ENCODE measurements around the gene TNPO2.
"Not testable (repeated sequence)": the region's sequence is repeated elsewhere in the genome, so short reads cannot be mapped to it uniquely, and the experiment has no call there.

The TNPO2 gene

GRCh38 chr19:12705169-12705568 is 18.6 kb downstream of the TNPO2 start:
- DNase-seq: no peak

GRCh38 chr19:12703046-12703445 is 20.7 kb downstream of the TNPO2 start:
- peak; percentile 14 for DNase-seq

DNA sequence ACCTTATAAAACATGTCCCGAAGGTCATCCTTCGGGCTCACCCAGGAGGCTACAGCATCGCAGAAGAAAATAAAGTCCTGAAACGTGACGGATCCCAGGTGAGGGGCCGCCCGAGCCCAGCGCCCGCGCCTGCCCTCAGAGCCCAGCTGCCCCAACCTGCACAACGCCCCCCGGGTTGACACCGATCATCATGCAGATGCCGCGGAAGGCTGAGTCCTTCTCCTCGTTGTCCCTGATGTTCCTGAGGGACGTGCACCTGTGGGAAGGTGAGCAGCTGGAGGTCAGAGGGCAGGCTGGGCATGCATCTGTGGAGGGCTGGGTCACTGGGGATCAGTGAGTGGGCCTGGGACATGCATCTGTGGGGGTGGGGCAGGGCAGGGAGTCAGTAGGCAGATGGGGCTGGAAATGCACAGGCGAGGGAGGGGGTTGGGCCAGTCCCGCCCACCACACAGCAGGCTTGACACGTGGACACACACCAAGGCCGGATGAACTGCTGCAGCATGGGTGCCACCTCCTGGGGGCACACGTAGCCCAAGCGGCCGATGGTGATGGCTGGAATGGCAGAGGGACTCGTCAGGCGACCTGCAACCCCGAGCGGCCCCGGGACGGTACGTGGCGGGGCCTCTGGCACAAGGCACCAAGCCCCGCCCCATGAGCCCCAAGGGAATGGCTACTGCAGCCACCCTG is 22.0 kb downstream of the TNPO2 start:
- no peak for DNase-seq

- DNase-seq: no peak
Observed at GRCh38 chr19:12698138-12698537, 25.6 kb downstream of the TNPO2 start.

- not testable (repeated sequence) for DNase-seq
Observed at GRCh38 chr19:12697425-12697824, 26.3 kb downstream of the TNPO2 start.

DNA sequence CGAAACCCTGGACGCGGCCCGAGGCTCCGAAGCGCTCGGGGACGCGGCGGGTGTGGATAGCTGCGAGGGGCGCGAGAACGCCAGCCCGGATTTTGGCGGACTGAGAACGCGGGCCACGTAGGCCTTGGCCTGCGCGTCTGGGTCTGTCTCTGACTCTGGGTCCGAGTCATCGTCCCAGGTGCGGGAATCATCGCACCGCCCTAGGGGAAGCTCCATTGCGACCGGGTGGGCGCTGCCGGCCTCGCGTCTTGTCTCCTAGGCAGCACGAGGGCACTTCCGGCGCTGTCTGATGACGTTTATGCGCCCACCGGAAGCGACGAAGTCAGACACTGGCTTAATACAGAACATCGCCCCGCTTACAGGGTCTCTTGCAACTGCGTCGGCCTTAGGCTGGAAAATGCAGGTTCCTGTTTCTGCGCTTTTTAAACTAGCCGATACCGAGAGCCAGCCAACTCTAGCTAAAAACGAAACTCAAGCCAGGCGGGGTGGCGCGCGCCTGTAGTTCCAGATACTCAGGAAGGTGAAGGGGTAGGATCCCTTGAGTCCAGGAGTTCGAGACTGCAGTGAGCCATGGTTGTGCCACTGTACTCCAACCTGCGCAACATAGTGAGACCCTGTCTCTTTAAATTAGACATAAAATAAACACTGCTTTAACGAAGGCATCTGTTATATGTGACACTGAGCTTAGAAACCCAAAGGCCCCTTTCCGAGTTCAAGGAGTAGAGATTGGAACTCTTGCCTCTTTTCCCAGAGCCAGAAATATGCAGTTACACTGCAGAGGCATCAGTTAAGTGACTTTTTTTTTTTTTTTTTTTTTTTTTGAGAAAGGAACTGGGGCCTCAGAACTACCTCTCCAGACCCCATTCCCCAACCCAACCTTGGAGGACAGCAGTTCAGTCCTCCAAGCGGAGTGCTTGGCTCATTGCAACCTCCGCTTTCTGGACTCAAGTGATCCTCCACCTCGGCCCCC is 27.1 kb downstream of the TNPO2 start, which contains the start of gene FBXW9:
TSS of gene FBXW9 (minus strand) at position 266 of the 970 bp plus-strand sequence. CDS start at position 216, 50 bp downstream.
- DNase-seq: peak; percentile 87

DNA sequence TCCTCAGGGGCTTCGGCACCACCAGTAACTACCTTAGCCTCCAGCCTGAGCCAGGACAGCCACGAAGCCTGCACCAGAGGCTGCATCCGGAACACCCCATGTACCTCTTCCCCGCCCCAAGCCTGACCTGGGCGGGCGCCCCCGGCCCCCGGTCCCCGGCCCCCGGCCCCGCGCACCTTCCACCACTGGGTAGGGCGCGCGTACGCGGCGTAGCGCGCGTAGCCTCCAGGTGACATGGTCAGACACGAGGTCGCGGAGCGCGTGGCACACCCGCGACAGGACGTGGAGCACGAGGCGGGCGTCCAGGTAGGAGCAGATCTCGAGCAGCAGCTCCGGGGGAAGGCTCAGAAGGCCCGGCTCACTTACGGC is 27.8 kb downstream of the TNPO2 start:
- no peak for DNase-seq

DNA sequence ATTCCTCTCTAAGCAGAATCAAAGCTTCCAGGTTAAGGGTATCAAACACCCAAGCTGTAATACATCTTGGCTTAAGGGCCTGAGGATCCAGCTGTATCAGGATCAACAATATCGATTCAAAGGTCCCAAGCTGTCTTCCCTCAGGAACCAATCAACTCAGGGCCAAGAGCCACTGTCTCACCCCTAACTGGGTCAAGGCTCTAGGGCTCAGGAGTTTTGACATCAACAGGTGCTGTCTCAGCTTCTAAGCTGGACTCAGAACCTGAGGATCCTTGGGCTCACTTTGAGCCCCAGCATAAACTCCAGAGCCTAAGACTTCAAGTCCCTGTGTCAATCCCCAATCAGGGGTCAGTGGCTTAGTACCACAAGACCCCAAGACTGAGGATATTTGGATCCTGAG is 28.2 kb downstream of the TNPO2 start:
- no peak for DNase-seq

- DNase-seq: no peak
Observed at GRCh38 chr19:12695096-12695495, 28.6 kb downstream of the TNPO2 start.

DNA sequence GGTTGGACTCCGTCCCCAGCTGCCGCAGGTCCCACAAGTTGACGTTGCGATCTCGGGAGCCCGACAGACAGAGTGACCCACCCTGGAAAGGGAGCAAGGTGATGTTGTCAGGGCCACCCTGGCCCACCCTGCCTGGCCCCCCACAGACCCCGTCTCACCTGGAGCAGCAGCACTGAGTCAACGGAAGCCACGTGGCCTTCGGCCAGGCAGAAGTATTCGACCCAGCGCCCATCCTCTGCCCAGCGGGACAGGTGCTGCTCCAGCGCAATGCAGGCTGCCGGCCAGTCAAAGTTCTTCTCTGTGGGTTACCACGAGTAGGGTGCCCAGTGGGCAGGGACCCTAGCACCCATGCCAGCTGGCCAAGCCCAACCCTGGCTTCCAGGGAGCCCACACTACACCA is 29.1 kb downstream of the TNPO2 start:
- DNase-seq: no peak

- DNase-seq: no peak
Observed at GRCh38 chr19:12692960-12693359, 30.8 kb downstream of the TNPO2 start.

DNA sequence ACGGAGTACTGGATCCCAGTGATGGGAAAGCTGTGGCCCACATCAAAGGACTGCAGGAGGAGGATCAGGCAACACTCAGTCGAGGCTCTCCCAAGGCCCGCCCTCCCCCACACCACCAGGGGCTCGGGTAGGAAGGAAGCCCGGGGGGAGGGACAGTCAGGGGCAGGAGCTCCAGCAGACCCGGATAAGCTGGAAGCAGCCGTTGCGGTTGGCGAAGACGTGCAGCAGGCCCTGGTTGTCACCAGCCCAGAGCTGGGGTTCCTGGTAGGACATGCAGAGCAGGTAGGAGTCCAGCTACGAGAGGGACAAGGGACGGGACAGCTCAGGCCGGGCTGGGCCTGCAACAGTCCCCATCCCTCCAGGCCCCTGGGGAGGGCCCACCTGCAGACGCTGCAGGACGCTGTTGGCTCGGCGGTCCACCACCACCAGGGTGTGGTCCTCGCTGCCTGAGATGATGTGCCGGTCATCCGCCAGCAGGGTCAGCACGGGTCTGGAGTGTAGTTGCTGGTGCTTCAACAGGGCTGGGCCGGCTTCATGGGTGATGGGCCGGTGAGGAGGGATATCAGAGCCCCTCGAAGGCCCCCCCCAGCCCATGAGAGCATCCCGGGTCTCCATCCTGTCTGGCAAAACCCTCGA is 34.0 kb downstream of the TNPO2 start:
- DNase-seq: no peak

DNA sequence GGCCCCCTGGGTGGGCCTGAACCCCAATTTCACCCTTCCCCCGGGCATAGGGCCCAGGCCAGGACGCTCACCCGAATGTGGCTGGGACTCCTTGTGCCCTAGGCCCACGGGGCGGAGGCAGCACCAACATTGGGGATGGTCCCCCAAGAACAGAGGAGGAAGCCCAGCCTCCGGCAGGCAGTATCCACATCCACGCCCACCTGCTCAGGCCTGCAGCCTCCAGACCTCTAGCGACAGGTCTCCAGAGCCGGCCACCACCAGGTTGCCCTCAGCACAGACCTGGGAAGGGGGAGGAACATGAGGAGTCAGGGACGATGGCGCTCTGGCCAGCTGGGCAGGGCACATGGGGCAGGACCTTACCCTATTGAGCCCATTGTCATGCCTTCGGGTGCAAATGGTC is 34.7 kb downstream of the TNPO2 start:
- no peak for DNase-seq

DNA sequence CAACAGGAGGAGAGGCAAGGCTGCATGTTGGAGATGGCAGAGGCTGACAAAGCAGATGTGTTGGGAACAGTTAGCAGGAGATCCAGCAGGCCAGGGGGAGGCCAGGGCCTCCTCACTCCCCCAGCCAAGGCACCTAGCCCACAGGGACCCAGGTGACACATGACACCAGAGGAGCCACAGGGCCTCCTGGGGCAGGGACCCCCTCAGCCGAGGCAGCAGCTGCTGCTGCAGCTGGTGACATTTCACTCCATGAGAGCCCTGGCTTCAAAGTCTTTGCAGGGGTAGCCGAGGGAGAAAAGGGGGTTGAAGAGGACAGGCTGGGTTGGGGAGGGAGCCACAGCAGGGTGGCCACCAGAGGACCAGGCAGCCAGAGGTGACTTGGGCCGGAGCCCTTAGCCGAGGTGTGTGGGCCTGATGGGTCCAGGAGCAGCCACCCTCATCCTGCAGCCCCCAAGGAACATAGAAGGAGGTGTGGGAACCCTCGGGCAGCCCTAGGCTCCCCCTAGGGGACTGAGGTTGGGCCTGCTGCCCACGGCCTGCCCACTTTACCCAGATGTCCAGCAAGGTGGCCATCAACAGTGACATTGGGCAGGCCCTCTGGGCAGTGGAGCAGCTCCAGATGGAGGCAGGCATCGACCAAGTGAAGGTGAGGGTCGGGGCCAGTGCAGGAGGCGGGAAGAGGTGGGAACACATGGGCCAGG is 36.1 kb downstream of the TNPO2 start, which contains the start of gene GNG14:
TSS of gene GNG14 (plus strand) at position 503 of the 701 bp plus-strand sequence. CDS start at position 554, 51 bp downstream.
- DNase-seq: no peak

GRCh38 chr19:12685831-12686230 is 37.9 kb downstream of the TNPO2 start:
- no peak for DNase-seq

DNA sequence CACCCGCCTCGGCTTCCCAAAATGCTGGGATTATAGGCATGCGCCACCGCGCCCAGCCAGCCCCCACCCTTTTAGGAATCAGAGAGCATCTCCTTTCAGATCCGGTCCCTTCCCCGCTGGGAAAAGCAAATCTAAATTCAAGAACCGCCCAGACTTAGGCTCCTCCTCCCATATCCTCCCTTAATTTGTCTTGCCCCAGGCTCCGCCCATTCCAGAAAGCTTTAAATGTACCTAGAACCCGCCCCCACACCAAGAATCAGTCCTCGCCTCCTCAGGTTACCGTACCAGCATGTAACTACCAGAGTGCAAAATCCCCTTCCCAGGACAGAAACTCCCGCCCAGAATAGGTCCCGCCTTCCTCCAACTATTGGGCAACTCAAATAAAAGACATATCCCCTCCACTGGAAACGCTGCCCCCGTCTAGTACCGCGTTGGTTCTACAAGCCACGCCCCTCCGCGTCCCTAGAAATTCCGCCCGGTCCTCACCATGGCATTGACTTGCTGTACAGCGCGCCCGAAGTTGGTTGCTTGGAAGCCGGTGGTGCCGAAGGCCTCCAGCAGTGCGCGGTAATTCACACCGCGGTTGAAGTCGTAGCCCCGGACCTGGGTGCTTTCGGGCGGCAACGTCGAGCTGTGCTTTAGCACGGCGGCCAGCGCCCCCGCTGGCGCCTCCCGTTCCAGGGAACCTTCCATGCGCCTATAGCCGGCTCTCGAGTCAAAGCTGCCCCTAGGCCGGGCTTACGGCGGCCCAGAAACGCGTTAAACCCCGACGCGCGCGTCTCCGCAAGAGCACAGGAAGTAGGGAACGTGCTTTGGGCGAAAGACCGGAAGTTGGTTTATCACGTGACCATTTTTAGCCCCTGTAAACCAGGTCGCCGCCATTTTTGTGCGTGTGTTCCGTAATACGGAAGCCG is 42.4 kb downstream of the TNPO2 start, which contains the start of gene DHPS:
TSS of gene DHPS (minus strand) at position 807 of the 914 bp plus-strand sequence. CDS start at position 693, 114 bp downstream.
- DNase-seq: peak; percentile 97

DNA sequence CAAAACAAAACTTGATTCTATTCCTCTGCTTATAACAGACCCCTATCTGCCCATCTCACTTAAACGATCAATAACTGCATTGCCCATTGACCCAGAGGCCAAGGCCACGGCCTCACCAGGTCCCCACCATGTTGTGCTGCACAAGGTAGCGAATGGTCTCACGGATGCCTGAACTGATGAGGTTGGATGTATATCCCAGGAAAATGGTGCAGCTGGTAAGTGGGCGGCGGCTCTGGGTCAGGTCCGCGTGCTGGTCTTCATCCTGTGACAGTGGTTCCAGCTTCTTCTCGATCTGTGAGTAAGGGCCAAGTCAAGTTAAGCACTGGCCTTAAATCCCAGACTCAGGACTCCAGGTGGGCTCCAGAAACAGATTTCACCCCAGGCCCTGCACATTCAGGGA is 43.7 kb downstream of the TNPO2 start:
- no peak for DNase-seq

DNA sequence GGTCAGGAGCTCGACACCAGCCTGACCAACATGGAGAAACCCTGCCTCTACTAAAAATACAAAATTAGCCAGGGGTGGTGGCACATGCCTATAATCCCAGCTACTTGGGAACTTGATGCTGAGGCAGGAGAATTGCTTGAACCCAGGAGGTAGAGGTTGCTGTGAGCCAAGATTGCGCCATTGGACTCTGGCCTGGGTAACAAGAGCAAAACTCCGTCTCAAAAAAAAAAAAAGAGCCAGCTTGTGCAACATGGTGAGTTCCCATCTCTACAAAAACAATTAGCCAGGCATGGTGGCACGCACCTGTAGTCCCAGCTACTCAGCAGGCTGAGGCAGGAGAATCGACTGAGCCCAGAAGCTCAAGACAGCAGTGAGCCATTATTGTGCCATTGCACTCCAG is 45.7 kb downstream of the TNPO2 start:
- DNase-seq: not testable (repeated sequence)

- no peak for DNase-seq
Observed at GRCh38 chr19:12676928-12677327, 46.8 kb downstream of the TNPO2 start.

GRCh38 chr19:12676384-12676792 is 47.3 kb downstream of the TNPO2 start:
- DNase-seq: peak; percentile 51

GRCh38 chr19:12675940-12676339 is 47.8 kb downstream of the TNPO2 start:
- DNase-seq: no peak
